Endothelial cell of umbilical vein (primary cell): ENCODE results near the gene RAP1GAP. TPM values are rescaled to one million over a fixed set of nuclear protein-coding genes. Genes with fewer than 3 reads are reported as not detected.

Experiments used
- BruUV-seq: library from RNA; stranded (reverse); fragments of 400-500 nt; replicated peaks from 2 replicates; lab custom pipeline; 2021; lab: Mats Ljungman, UMichigan
- CTCF ChIA-PET: fragments of 300-600, 350-600 bp; sonication (Branson Sonifier 250); formaldehyde crosslinking; loops from one replicate; lab custom pipeline; 2021; ENCODE audit warnings: antibody characterized with exemption, inconsistent platforms; lab: Charles Lee
- POLR2A ChIA-PET: fragments of 300-600, 350-600 bp; sonication (Branson Sonifier 250); formaldehyde crosslinking; loops from one replicate; lab custom pipeline; 2021; ENCODE audit warnings: antibody characterized with exemption, inconsistent platforms; lab: Charles Lee
- DNase-seq: peaks from one replicate; pipeline ENCODE4 v3.0.0-alpha.2; 2011; ENCODE audit warnings: low read depth, low spot score
- FAIRE-seq: peaks from 2 replicates; lab custom pipeline; 2011; peaks lifted over from hg19 to GRCh38; lab: Jason Lieb, UNC
- H2AFZ ChIP-seq: 2 replicates; pipeline ENCODE4 v1.6.0; 2012; ENCODE audit warnings: low read depth, low read length, control low read depth, inconsistent platforms
- H3K27ac ChIP-seq: 2 replicates; pipeline ENCODE4 v1.5.1; 2011; ENCODE audit warnings: low read depth, mild to moderate bottlenecking, control low read depth, low read length, moderate library complexity; ENCODE audit not compliant: insufficient read depth
- H3K27me3 ChIP-seq, 2 experiments: 2 replicates each; pipeline versions ENCODE4 v1.6.0 to v1.6.1; 2011; ENCODE audit warnings: low read length in 2 of 2, mixed read lengths in 1 of 2; ENCODE audit not compliant: control insufficient read depth in 2 of 2, insufficient read depth in 2 of 2
- H3K36me3 ChIP-seq, 2 experiments: 2 replicates in 1 of 2; 3 replicates in 1 of 2; pipeline ENCODE4 v1.5.1; 2011; ENCODE audit warnings: low read length in 2 of 2, mild to moderate bottlenecking in 1 of 2, moderate library complexity in 1 of 2; ENCODE audit not compliant: control insufficient read depth in 2 of 2, insufficient read depth in 2 of 2; ENCODE audit errors: extremely low read depth in 1 of 2
- H3K4me1 ChIP-seq: 3 replicates; pipeline ENCODE4 v1.5.1; 2011; ENCODE audit warnings: mild to moderate bottlenecking, low read length; ENCODE audit not compliant: control insufficient read depth, insufficient read depth; ENCODE audit errors: extremely low read depth
- H3K4me2 ChIP-seq: 2 replicates; pipeline ENCODE4 v1.6.1; 2011; ENCODE audit warnings: low read length, control low read depth, mixed read lengths; ENCODE audit not compliant: insufficient read depth
- H3K4me3 ChIP-seq, 3 experiments: fragments of 200-600 bp in 1 of 3; sonication (generic), shearing (Covaris generic) in 1 of 3; replicated peaks in 1 of 3; 2 replicates each; pipeline ENCODE4 v1.5.1; 2011 to 2016; ENCODE audit warnings: control low read depth in 3 of 3, low read length in 3 of 3, mild to moderate bottlenecking in 2 of 3, inconsistent platforms in 1 of 3, low read depth in 1 of 3, moderate library complexity in 1 of 3; ENCODE audit not compliant: insufficient read depth in 1 of 3
- H3K79me2 ChIP-seq: 2 replicates; pipeline ENCODE4 v1.6.0; 2012; ENCODE audit warnings: low read length, inconsistent platforms; ENCODE audit not compliant: control insufficient read depth, insufficient read depth
- H3K9ac ChIP-seq: replicated peaks from 2 replicates; pipeline ENCODE3; 2011; ENCODE audit warnings: low read length, control low read depth; ENCODE audit not compliant: insufficient read depth; ENCODE audit errors: extremely low read depth
- H3K9me1 ChIP-seq: replicated peaks from 3 replicates; pipeline ENCODE4 v1.6.0; 2011; ENCODE audit warnings: mild to moderate bottlenecking, low read length; ENCODE audit not compliant: control insufficient read depth, insufficient read depth; ENCODE audit errors: extremely low read depth
- H3K9me3 ChIP-seq: replicated peaks from 2 replicates; pipeline ENCODE4 v1.5.1; 2012; ENCODE audit warnings: low read length, inconsistent platforms; ENCODE audit not compliant: control insufficient read depth, insufficient read depth
- H4K20me1 ChIP-seq: replicated peaks from 2 replicates; pipeline ENCODE3; 2011; ENCODE audit warnings: mild to moderate bottlenecking, low read length; ENCODE audit not compliant: control insufficient read depth, insufficient read depth; ENCODE audit errors: extremely low read depth
- CTCF ChIP-seq, 2 donors: IDR thresholded peaks; 1 replicate in 1 of 2; 2 replicates in 1 of 2; pipeline ENCODE4 v1.5.1; 2011; ENCODE audit warnings: low read length in 2 of 2, mild to moderate bottlenecking in 2 of 2, moderate library complexity in 2 of 2, control low read depth in 1 of 2, inconsistent platforms in 1 of 2, low read depth in 1 of 2; ENCODE audit not compliant: insufficient read depth in 1 of 2; ENCODE audit errors: extremely low read depth in 1 of 2
- EZH2 ChIP-seq: IDR thresholded peaks from 2 replicates; pipeline ENCODE4 v1.6.1; 2012; ENCODE audit warnings: borderline replicate concordance, low read depth, mild to moderate bottlenecking, moderate library complexity, low read length, inconsistent platforms; ENCODE audit not compliant: severe bottlenecking
- FOS ChIP-seq: IDR thresholded peaks from 2 replicates; pipeline ENCODE4 v1.6.1; 2011; ENCODE audit warnings: mild to moderate bottlenecking, low read length, moderate library complexity, borderline replicate concordance; ENCODE audit not compliant: insufficient read depth
- GATA2 ChIP-seq: IDR thresholded peaks from 2 replicates; pipeline ENCODE4 v1.7.0; 2011; ENCODE audit warnings: low read depth, mild to moderate bottlenecking, moderate library complexity, mixed read lengths, low read length; ENCODE audit not compliant: insufficient read length, insufficient read depth
- JUN ChIP-seq: IDR thresholded peaks from 2 replicates; pipeline ENCODE4 v1.6.1; 2011; ENCODE audit warnings: borderline replicate concordance, low read depth; ENCODE audit not compliant: insufficient read length, insufficient read depth
- MAX ChIP-seq: IDR thresholded peaks from 2 replicates; pipeline ENCODE4 v1.6.1; 2011; ENCODE audit not compliant: insufficient read depth, insufficient read length
- MYC ChIP-seq: IDR thresholded peaks from one replicate; pipeline ENCODE4 v1.6.1; 2011; ENCODE audit warnings: mild to moderate bottlenecking, low read depth, low read length
- POLR2A ChIP-seq: IDR thresholded peaks from 2 replicates; pipeline ENCODE4 v1.6.1; 2012; ENCODE audit warnings: low read depth, mild to moderate bottlenecking, control low read depth, low read length
- POLR2AphosphoS5 ChIP-seq: IDR thresholded peaks from 2 replicates; pipeline ENCODE4 v1.6.1; 2012; ENCODE audit warnings: low read depth, mild to moderate bottlenecking, control low read depth, low read length, moderate library complexity; ENCODE audit not compliant: insufficient read depth
- dilution Hi-C: fragments of 300-500 bp; cut with MboI; formaldehyde crosslinking; loops from one replicate; pipeline ENCODE4 v1.15.0; 2019; ENCODE audit warnings: low sequenced_read_pairs; ENCODE audit not compliant: extremely low pct_ligation_motif_present
- intact Hi-C: fragments of 100-400 bp; cut with micrococcal nuclease; formaldehyde crosslinking; loops from one replicate; pipeline ENCODE4 v1.10.0; 2022
- polyA plus RNA-seq, 4 experiments: library from polyadenylated mRNA; depleted of rRNA in 3 of 4; stranded (reverse) in 3 of 4; unstranded in 1 of 4; fragments of >200 nt; gene quantifications; 2 replicates each; pipeline versions ENCODE4 v1.2.1 to v1.2.3, GENCODE V29; 2011 to 2012; ENCODE audit warnings: missing spikeins in 1 of 4
- total RNA-seq: library from RNA; stranded (reverse); gene quantifications from 2 replicates; pipeline ENCODE4 v1.2.3, GENCODE V29; 2021

Gene RAP1GAP
- total and polyA plus RNA-seq, 2 donors (not counting 3 experiments of a cell fraction or from before 2014, with no cell fraction given) = 0.07 to 0.20 TPM

- peaks cover 3 to 19% of the 10 kb centered on the region in 2 experiments for H3K27me3 ChIP-seq
- H3K79me2 ChIP-seq = no peaks in the 10 kb centered on the region
- H3K9ac ChIP-seq = no peak overlapping the region
- H3K4me2 ChIP-seq = no peak overlapping the region
- H2AFZ ChIP-seq = no peak overlapping the region
- POLR2A ChIA-PET = no interaction called here
- H3K36me3 ChIP-seq = no peaks in the 10 kb centered on the region
- DNase-seq (no peak), FAIRE-seq (no peak)
- no peaks in the 10 kb centered on the region for H4K20me1 ChIP-seq
- H3K27ac ChIP-seq = no peak overlapping the region
- CTCF ChIA-PET = no interaction called here
- no peaks in the 10 kb centered on the region for H3K9me3 ChIP-seq
- TF ChIP-seq JUN (no peak), POLR2A (no peak), MYC (no peak), GATA2 (no peak), POLR2AphosphoS5 (no peak), MAX (no peak), EZH2 (no peak), CTCF (IDR thresholded peaks at IDR 0.05; ENCODE audit: extremely low read depth in 1 of 2, insufficient read depth in 1 of 2, low read depth in 1 of 2, low read length in 2 of 2) (no peak), FOS (no peak)
- no peaks in the 10 kb centered on the region for H3K4me1 ChIP-seq
- dilution Hi-C loops = no loop called here
- H3K4me3 ChIP-seq = no peak overlapping the region
- no peaks in the 10 kb centered on the region for H3K9me1 ChIP-seq
- intact Hi-C loops = no loop called here
- no TSS peak for BruUV-seq
Measured at GRCh38 chr1:21621051-21621450, 48.1 kb downstream of the RAP1GAP start.
